Mononuclear cell (primary cell): ENCODE results near the gene ITGA11. TPM values are rescaled to one million over a fixed set of nuclear protein-coding genes. Genes with fewer than 3 reads are reported as not detected.

Experiments
- H3K27me3 ChIP-seq: 2 replicates; pipeline ENCODE4 v1.6.0; 2011; ENCODE audit warnings: low read length, control low read depth; ENCODE audit not compliant: insufficient read depth
- H3K4me1 ChIP-seq: 2 replicates; pipeline ENCODE4 v1.5.1; 2011; ENCODE audit warnings: mild to moderate bottlenecking, low read length, control low read depth; ENCODE audit not compliant: insufficient read depth
- H3K4me3 ChIP-seq: 2 replicates; pipeline ENCODE4 v1.5.1; 2011; ENCODE audit warnings: mild to moderate bottlenecking, low read length, moderate library complexity
- H3K9me3 ChIP-seq: 2 replicates; pipeline ENCODE4 v1.5.1; 2011; ENCODE audit warnings: low read depth, mild to moderate bottlenecking, control low read depth, low read length
- total RNA-seq: library from RNA; depleted of rRNA; stranded (reverse); fragments of >200 nt; gene quantifications from one replicate; pipeline ENCODE4 v1.2.3, GENCODE V29; 2012

ITGA11 gene
- total RNA-seq, 1 donor, result under 0.01 TPM

- H3K27me3 ChIP-seq, result peaks cover 4% of the 10 kb centered on the region
- no peaks in the 10 kb centered on the region for H3K4me1 ChIP-seq
- H3K9me3 ChIP-seq, result no peaks in the 10 kb centered on the region
- H3K4me3 ChIP-seq, result no peak overlapping the region
Measured at GRCh38 chr15:68464448-68465090, 32.6 kb upstream of the ITGA11 start.

DNA sequence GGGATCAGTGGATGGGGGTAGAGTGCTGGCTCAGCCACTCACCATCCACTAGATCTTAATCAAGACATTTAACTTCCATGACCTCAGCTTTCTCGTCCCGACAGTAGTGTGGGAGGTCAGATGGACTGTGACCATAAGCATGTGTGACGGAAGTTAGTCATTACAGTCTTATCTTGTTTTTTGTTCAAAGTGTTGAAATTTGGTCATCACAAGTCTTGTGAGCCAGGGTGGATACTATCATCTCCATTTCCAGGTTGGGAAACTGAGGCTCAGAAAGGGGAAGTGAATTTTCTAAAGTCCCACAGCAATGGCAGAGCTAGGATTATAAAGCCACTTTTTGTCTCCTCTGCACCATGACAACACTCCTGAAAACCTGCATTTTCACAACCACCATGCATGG lies 32.0 kb upstream of the ITGA11 start:
- H3K27me3 ChIP-seq, result peaks cover 4% of the 10 kb centered on the region
- H3K4me3 ChIP-seq, result no peak overlapping the region
- no peaks in the 10 kb centered on the region for H3K9me3 ChIP-seq
- no peaks in the 10 kb centered on the region for H3K4me1 ChIP-seq

GRCh38 chr15:68463444-68463843 lies 31.5 kb upstream of the ITGA11 start:
- Histone ChIP-seq H3K9me3 (no peaks in the 10 kb centered on the region), H3K27me3 (peaks cover 4% of the 10 kb centered on the region), H3K4me1 (no peaks in the 10 kb centered on the region), H3K4me3 (no peak overlapping the region)

GRCh38 chr15:68460166-68460565 lies 28.2 kb upstream of the ITGA11 start:
- Histone ChIP-seq H3K27me3 (peaks cover 7% of the 10 kb centered on the region), H3K9me3 (no peaks in the 10 kb centered on the region), H3K4me1 (no peaks in the 10 kb centered on the region), H3K4me3 (no peak overlapping the region)

GRCh38 chr15:68450192-68450591 lies 18.2 kb upstream of the ITGA11 start:
- peaks cover 44% of the 10 kb centered on the region for H3K27me3 ChIP-seq
- H3K4me3 ChIP-seq, result no peak overlapping the region
- H3K4me1 ChIP-seq, result no peaks in the 10 kb centered on the region
- H3K9me3 ChIP-seq, result peaks cover 5% of the 10 kb centered on the region

GRCh38 chr15:68449389-68449788 lies 17.4 kb upstream of the ITGA11 start:
- H3K4me3 ChIP-seq, result no peak overlapping the region
- H3K27me3 ChIP-seq, result peaks cover 44% of the 10 kb centered on the region
- H3K9me3 ChIP-seq, result peaks cover 5% of the 10 kb centered on the region
- no peaks in the 10 kb centered on the region for H3K4me1 ChIP-seq

DNA sequence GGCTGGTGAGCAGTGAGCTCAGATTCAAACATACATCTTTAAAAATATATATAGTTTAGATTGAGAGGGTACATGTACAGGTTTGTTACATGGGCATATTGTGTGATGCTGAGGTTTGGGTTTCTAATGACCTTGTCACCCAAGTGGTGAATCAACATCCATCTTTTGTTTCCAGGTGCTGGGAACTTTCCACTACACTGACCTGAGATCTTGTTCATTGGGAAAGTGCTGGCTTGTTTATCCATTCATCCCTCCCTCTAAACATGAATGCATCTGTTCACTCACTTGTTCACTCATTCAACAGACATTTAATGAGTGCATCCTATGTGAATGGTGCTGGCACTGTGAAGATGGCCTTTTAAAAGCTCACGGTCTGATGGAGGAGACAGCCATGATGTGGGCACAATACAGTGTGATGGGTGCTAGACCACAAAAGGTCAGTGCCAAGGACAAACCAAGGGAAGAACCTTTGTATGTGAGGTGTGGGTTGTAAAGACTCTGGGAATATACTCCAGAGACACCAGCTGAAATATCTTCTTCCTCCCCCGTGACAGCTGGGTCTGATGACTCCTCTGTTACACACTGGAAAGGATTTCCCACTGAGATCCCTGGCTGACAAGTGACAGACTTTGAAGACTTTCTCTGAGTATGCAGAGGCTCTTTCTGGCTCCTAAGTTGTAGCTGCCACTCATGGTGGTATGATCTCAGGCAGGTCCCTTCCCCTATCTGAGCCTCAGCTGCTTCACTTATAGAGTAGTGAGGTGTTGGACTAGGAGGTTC lies 16.2 kb upstream of the ITGA11 start:
- Histone ChIP-seq H3K27me3 (peaks cover 43% of the 10 kb centered on the region), H3K4me3 (no peak overlapping the region), H3K4me1 (no peaks in the 10 kb centered on the region), H3K9me3 (peaks cover 5% of the 10 kb centered on the region)

DNA sequence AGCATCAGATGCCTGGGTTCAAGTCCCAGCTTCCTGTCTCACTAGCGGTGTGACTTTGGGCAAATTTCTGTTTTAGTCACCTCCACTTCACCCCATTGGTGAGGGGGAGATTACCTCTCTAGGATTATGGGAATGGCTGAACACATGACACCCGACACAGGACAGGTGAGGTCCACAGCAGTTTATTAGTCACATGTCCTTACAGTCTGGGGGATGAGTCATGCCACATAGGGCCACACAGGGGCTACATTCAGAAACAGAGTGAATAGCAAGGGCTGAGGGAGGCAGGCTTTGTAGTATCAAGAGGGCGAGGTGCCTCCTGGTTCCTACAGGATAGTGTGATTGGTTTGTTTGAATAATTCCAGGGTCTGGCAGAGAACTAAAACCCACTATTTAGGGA lies 15.2 kb upstream of the ITGA11 start:
- Histone ChIP-seq H3K4me1 (no peaks in the 10 kb centered on the region), H3K9me3 (peaks cover under 1% of the 10 kb centered on the region), H3K27me3 (peaks cover 35% of the 10 kb centered on the region)

GRCh38 chr15:68445351-68445750 lies 13.4 kb upstream of the ITGA11 start:
- no peak overlapping the region for H3K4me3 ChIP-seq
- no peaks in the 10 kb centered on the region for H3K4me1 ChIP-seq
- peaks cover 18% of the 10 kb centered on the region for H3K27me3 ChIP-seq
- H3K9me3 ChIP-seq, result no peaks in the 10 kb centered on the region

More for the DNA sequence above, 15.2 kb upstream of the ITGA11 start:
- no peak overlapping the region for H3K4me3 ChIP-seq

GRCh38 chr15:68444336-68444735 lies 12.4 kb upstream of the ITGA11 start:
- Histone ChIP-seq H3K4me3 (no peak overlapping the region), H3K4me1 (no peaks in the 10 kb centered on the region), H3K27me3 (peaks cover 12% of the 10 kb centered on the region), H3K9me3 (no peaks in the 10 kb centered on the region)

DNA sequence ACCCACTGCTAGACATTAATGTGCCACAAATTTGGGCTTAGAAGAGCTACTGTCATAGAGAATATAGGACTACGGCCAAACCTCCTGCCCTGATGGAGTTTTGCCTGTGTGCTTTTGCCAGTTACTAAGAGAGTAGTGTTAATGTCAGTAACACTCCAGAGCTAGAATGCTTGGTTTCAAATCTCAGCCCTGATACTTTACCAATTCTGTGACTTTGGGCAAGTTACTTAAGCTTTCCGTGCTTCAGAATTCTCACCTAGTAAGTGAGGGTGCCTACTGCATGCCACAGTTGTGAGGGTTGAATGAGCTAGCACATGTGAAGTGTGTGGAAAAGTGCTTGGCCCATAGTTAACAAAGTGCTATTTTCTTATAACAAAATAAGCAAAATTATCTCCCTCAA lies 10.9 kb upstream of the ITGA11 start:
- Histone ChIP-seq H3K4me3 (no peak overlapping the region), H3K27me3 (peaks cover 9% of the 10 kb centered on the region), H3K9me3 (no peaks in the 10 kb centered on the region), H3K4me1 (no peaks in the 10 kb centered on the region)

DNA sequence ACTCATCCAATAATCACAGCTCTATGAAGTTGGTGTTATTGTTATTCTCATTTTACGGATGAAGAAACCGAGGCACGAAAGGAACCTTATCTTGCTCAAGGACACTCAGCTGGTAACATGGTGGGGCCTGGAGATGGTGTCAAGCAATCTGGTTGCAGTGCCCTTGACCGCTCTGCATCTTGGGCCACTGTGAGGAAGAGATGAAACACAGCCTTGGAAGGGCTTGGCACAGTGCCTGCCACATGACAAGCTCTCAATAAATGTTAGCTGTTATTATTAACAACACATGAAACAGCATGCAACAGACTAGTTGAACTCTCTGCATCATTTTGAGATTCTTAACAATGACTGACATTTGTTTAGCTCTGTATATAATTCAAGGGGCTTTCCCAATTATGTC lies 10.1 kb upstream of the ITGA11 start:
- Histone ChIP-seq H3K4me1 (no peaks in the 10 kb centered on the region), H3K4me3 (no peak overlapping the region), H3K27me3 (peaks cover 9% of the 10 kb centered on the region), H3K9me3 (no peaks in the 10 kb centered on the region)

- Histone ChIP-seq H3K4me3 (no peak overlapping the region), H3K4me1 (no peaks in the 10 kb centered on the region), H3K27me3 (peaks cover 9% of the 10 kb centered on the region), H3K9me3 (no peaks in the 10 kb centered on the region)
Measured at GRCh38 chr15:68441045-68441743, 9.2 kb upstream of the ITGA11 start.

GRCh38 chr15:68440136-68440535 lies 8.2 kb upstream of the ITGA11 start:
- Histone ChIP-seq H3K4me3 (no peak overlapping the region), H3K27me3 (peaks cover 12% of the 10 kb centered on the region), H3K4me1 (no peaks in the 10 kb centered on the region), H3K9me3 (no peaks in the 10 kb centered on the region)

DNA sequence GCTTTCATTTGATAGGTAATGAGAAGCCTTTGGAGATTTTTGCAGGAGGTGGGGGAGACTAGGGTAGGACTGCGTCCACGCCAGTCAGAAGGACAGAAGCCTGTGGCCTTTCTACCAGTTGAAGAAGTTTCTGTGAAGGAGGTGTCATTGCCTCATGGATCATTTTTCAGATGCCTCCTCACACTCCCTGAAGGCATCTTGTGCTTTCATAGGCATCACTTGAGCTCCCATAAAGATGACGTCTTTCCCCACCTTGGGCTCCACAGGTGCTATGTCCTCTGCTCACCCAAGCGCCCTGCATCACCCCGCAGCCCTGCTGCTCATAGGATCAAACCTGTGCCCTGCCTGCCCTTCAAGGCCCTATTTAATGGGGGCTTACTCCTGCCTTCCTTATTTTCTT lies 7.5 kb upstream of the ITGA11 start:
- H3K27me3 ChIP-seq, result peaks cover 14% of the 10 kb centered on the region
- no peaks in the 10 kb centered on the region for H3K9me3 ChIP-seq
- H3K4me3 ChIP-seq, result no peak overlapping the region
- no peaks in the 10 kb centered on the region for H3K4me1 ChIP-seq
